WERI-Rb-1 (cell line): ENCODE data around the gene VPS13D.

ENCODE experiments used
- DNase-seq: peaks from one replicate; pipeline ENCODE4 v3.0.0-alpha.2; 2020
- H3K27ac ChIP-seq: fragments of 250-450 bp; sonication (Bioruptor Pico); 2 replicates; pipeline ENCODE4 v1.5.1; 2020; ENCODE audit warnings: mild to moderate bottlenecking, moderate library complexity
- H3K27me3 ChIP-seq: fragments of 250-450 bp; sonication (Bioruptor Pico); 2 replicates; pipeline ENCODE4 v1.5.1; 2021; ENCODE audit warnings: mild to moderate bottlenecking, low read depth, moderate library complexity; ENCODE audit not compliant: insufficient read depth, severe bottlenecking
- H3K36me3 ChIP-seq: fragments of 250-450 bp; sonication (Bioruptor Pico); 2 replicates; pipeline ENCODE4 v1.5.1; 2020; ENCODE audit warnings: mild to moderate bottlenecking, moderate library complexity
- H3K4me3 ChIP-seq: 2 replicates; pipeline ENCODE4 v1.5.1; 2011; ENCODE audit warnings: low read depth, mild to moderate bottlenecking, control low read depth, low read length
- H3K9me3 ChIP-seq: fragments of 250-450 bp; sonication (Bioruptor Pico); 2 replicates; pipeline ENCODE4 v1.5.1; 2021; ENCODE audit warnings: mild to moderate bottlenecking, moderate library complexity; ENCODE audit not compliant: severe bottlenecking
- CTCF ChIP-seq: IDR thresholded peaks from 2 replicates; pipeline ENCODE4 v1.5.1; 2011; ENCODE audit warnings: low read depth, mild to moderate bottlenecking, control low read depth, inconsistent platforms, low read length

Gene VPS13D

GRCh38 chr1:12530462-12531178, 300.8 kb downstream of the VPS13D start:
- Histone ChIP-seq H3K9me3 (peaks cover 2% of the 10 kb centered on the region), H3K36me3 (no peaks in the 10 kb centered on the region), H3K4me3 (no peak overlapping the region), H3K27ac (no peak overlapping the region), H3K27me3 (no peaks in the 10 kb centered on the region)
- no peak for TF ChIP-seq CTCF
- no peak for DNase-seq

GRCh38 chr1:12531179-12531499, 301.3 kb downstream of the VPS13D start:
- Histone ChIP-seq H3K9me3 (peaks cover 2% of the 10 kb centered on the region), H3K27me3 (no peaks in the 10 kb centered on the region), H3K36me3 (no peaks in the 10 kb centered on the region), H3K4me3 (no peak overlapping the region), H3K27ac (no peak overlapping the region)
- TF ChIP-seq CTCF: no peak
- DNase-seq: no peak

GRCh38 chr1:12532405-12533315, 302.8 kb downstream of the VPS13D start:
- Histone ChIP-seq H3K36me3 (no peaks in the 10 kb centered on the region), H3K27ac (no peak overlapping the region), H3K27me3 (no peaks in the 10 kb centered on the region), H3K4me3 (no peak overlapping the region), H3K9me3 (peaks cover 2% of the 10 kb centered on the region)
- no peak for TF ChIP-seq CTCF
- no peak for DNase-seq

- no peaks in the 10 kb centered on the region for H3K36me3 ChIP-seq
- no peak overlapping the region for H3K4me3 ChIP-seq
- H3K27ac ChIP-seq: no peak overlapping the region
- no peak for DNase-seq
- no peak for TF ChIP-seq CTCF
- H3K27me3 ChIP-seq: no peaks in the 10 kb centered on the region
- no peaks in the 10 kb centered on the region for H3K9me3 ChIP-seq
These were observed 306.3 kb downstream of the VPS13D start for GRCh38 chr1:12536023-12536639.

- DNase-seq: no peak
- Histone ChIP-seq H3K9me3 (no peaks in the 10 kb centered on the region), H3K36me3 (no peaks in the 10 kb centered on the region), H3K27me3 (no peaks in the 10 kb centered on the region), H3K4me3 (no peak overlapping the region), H3K27ac (no peak overlapping the region)
- no peak for TF ChIP-seq CTCF
These were observed 307.5 kb downstream of the VPS13D start for GRCh38 chr1:12537294-12537693.
